ENCODE measurements around the gene TUBA3C.

- TF ChIP-seq POLR2AphosphoS5 (IDR thresholded peaks at IDR 0.05), result no peak
- TF ChIP-seq CTCF (IDR thresholded peaks at IDR 0.05), result no peak
- TF ChIP-seq POLR2A (IDR thresholded peaks at IDR 0.05), result no peak
Observed at GRCh38 chr13:19181621-19182485, at the start of gene TUBA3C.
